RWPE2 (cell line): ENCODE measurements around the gene PIEZO1.
A peak's percentile ranks its signal among the peaks of the same experiment; 100 is the strongest.

Experiments
- ATAC-seq: fragments of 200-7000 bp; cut with Tn5 transposase; 3 replicates; pipeline ENCODE4 v1.9.1; 2021; ENCODE audit warnings: low read depth
- DNase-seq: peaks from one replicate; pipeline ENCODE4 v3.0.0-alpha.2; 2020; ENCODE audit warnings: low spot score
- H3K27ac ChIP-seq: fragments of 450-650 bp; 2 replicates; pipeline ENCODE4 v1.5.1; 2017; ENCODE audit warnings: mild to moderate bottlenecking; ENCODE audit not compliant: poor library complexity, severe bottlenecking
- H3K27me3 ChIP-seq: fragments of 250-450 bp; sonication (Bioruptor Pico); 2 replicates; pipeline ENCODE4 v1.5.1; 2021; ENCODE audit warnings: mild to moderate bottlenecking, moderate library complexity; ENCODE audit not compliant: insufficient read depth, poor library complexity, severe bottlenecking
- H3K36me3 ChIP-seq: fragments of 250-450 bp; sonication (Bioruptor Pico); 2 replicates; pipeline ENCODE4 v1.5.1; 2020; ENCODE audit warnings: low read depth, mild to moderate bottlenecking, moderate library complexity
- H3K4me1 ChIP-seq: fragments of 250-450 bp; sonication (Bioruptor Pico); 2 replicates; pipeline ENCODE4 v1.5.1; 2021; ENCODE audit warnings: mild to moderate bottlenecking, moderate library complexity; ENCODE audit not compliant: insufficient read depth, poor library complexity, severe bottlenecking
- H3K4me3 ChIP-seq: fragments of 250-450 bp; sonication (Bioruptor Pico); 2 replicates; pipeline ENCODE4 v1.5.1; 2021; ENCODE audit warnings: mild to moderate bottlenecking, moderate library complexity; ENCODE audit not compliant: severe bottlenecking
- H3K9me3 ChIP-seq: fragments of 250-450 bp; sonication (Bioruptor Pico); 2 replicates; pipeline ENCODE4 v1.5.1; 2021; ENCODE audit warnings: mild to moderate bottlenecking, moderate library complexity; ENCODE audit not compliant: severe bottlenecking
- TF ChIP-seq, protein P1 (sequence below): fragments of 450-650 bp; IDR thresholded peaks from one replicate; pipeline ENCODE4 v1.5.1; 2017; ENCODE audit warnings: mild to moderate bottlenecking, moderate library complexity; ENCODE audit not compliant: poor library complexity, severe bottlenecking

The PIEZO1 gene

GRCh38 chr16:88830258-88830657 is 45.2 kb upstream of the PIEZO1 start:
- Histone ChIP-seq H3K36me3 (no peaks in the 10 kb centered on the region; the same call in 1 of the 2 replicates), H3K4me3 (no peak overlapping the region), H3K27me3 (no peaks in the 10 kb centered on the region), H3K27ac (no peak overlapping the region), H3K4me1 (peaks cover 6% of the 10 kb centered on the region), H3K9me3 (no peaks in the 10 kb centered on the region)
- TF ChIP-seq, protein P1, sequence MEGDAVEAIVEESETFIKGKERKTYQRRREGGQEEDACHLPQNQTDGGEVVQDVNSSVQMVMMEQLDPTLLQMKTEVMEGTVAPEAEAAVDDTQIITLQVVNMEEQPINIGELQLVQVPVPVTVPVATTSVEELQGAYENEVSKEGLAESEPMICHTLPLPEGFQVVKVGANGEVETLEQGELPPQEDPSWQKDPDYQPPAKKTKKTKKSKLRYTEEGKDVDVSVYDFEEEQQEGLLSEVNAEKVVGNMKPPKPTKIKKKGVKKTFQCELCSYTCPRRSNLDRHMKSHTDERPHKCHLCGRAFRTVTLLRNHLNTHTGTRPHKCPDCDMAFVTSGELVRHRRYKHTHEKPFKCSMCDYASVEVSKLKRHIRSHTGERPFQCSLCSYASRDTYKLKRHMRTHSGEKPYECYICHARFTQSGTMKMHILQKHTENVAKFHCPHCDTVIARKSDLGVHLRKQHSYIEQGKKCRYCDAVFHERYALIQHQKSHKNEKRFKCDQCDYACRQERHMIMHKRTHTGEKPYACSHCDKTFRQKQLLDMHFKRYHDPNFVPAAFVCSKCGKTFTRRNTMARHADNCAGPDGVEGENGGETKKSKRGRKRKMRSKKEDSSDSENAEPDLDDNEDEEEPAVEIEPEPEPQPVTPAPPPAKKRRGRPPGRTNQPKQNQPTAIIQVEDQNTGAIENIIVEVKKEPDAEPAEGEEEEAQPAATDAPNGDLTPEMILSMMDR, result no peak
- no peak for ATAC-seq
- DNase-seq, result no peak

DNA sequence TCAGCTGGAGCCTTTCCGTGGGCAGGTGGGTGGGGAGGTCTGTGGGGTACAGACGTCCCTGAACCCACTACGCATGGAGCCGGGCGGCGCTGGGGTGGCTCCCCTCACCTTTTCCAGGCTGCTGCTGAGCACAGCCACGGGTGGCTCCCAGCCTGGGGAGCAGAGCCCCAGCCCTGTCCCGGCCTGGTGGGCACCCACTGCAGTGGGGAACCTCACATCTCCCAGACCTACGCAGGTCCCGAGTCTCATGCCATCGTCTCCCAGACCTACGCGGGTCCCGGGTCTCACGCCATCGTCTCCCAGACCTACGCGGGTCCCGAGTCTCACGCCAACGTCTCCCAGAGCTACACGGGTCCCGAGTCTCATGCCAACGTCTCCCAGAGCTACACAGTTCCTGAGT is 43.7 kb upstream of the PIEZO1 start:
- no peaks in the 10 kb centered on the region for H3K27me3 ChIP-seq
- H3K9me3 ChIP-seq, result no peaks in the 10 kb centered on the region
- ATAC-seq (no peak), DNase-seq (no peak)
- no peaks in the 10 kb centered on the region for H3K36me3 ChIP-seq
- TF ChIP-seq, protein P1, result no peak
- no peak overlapping the region for H3K4me3 ChIP-seq
- H3K4me1 ChIP-seq, result peaks cover 6% of the 10 kb centered on the region
- H3K27ac ChIP-seq, result no peak overlapping the region

DNA sequence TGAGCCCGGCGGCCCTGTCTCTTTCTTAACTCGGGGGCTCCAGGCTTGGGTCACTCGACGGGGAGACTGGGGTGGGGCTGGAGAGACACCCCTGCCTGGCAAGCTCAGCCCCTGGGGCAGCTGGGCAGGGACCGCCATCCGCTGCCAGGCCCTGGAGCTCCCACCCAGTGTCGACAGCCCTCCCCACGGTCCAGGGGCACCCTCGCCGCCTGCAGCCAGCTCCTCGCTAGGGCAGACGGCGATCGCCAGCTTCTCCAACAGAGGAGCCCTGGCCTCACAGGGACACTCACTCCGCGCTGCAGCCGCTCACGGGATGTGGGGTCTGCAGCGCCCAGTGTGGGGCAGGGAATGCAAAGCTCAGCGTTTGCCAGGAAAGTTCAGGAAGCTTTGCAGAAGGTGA is 42.7 kb upstream of the PIEZO1 start:
- DNase-seq (no peak), ATAC-seq (no peak)
- Histone ChIP-seq H3K4me3 (no peak overlapping the region), H3K36me3 (no peaks in the 10 kb centered on the region), H3K27ac (no peak overlapping the region), H3K9me3 (no peaks in the 10 kb centered on the region), H3K27me3 (no peaks in the 10 kb centered on the region), H3K4me1 (peaks cover 6% of the 10 kb centered on the region)
- TF ChIP-seq, protein P1, result no peak

DNA sequence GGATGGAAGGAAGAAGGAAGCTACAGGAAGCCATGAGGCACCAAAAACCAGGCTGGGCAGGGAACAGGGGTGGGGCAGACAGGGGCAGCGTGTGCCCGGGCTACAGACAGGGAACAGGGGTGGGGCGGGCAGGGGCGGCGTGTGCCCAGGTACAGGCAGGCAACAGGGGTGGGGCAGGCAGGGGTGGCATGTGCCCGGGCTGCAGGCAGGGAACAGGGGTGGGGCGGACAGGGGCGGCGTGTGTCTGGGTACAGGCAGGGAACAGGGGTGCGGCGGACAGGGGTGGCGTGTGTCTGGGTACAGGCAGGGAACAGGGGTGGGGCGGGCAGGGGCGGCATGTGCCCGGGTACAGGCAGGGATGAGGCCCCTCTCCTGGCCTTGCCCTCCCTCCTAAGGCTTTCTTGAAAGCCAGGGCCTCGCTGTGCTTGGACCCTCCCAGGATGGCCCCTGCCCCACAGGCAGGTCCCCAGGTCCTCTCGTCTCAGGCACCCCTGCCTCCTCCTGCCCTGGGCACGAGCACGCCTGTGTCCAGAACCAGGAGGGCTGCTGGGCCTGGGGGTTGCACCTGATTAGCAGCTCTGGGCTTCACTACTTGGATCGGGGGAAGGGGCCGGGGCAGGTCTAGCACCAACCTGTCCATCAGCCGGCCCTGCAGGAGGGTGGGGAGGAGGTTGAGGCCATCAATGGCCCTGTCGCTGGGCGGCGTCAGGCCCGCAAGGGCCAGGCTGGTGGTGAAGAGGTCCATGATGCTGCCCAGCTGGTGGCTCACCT is 41.2 kb upstream of the PIEZO1 start:
- no peaks in the 10 kb centered on the region for H3K9me3 ChIP-seq
- ATAC-seq (peak; percentile 7; the same call in 1 of the 3 replicates), DNase-seq (no peak)
- H3K36me3 ChIP-seq, result no peaks in the 10 kb centered on the region
- TF ChIP-seq, protein P1, result no peak
- H3K4me3 ChIP-seq, result no peak overlapping the region
- no peaks in the 10 kb centered on the region for H3K4me1 ChIP-seq
- no peaks in the 10 kb centered on the region for H3K27me3 ChIP-seq
- H3K27ac ChIP-seq, result no peak overlapping the region

DNA sequence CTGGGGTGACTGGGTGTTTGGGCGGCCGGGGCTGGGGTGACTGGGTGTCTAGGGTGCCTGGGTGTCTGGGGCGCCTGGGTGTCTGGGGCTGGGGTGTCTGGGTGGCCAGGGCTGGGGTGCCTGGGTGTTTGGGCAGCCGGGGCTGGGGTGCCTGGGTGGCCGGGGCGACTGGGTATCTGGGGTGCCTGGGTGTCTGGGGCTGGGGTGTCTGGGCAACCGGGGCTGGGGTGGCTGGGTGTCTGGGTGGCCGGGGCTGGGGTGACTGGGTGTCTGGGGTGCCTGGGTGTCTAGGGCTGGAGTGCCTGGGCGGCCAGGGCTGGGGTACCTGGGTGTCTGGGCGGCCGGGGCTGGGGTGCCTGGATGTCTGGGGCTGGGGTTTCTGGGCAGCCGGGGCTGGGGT is 40.1 kb upstream of the PIEZO1 start:
- TF ChIP-seq, protein P1, result no peak
- Histone ChIP-seq H3K27ac (no peak overlapping the region), H3K36me3 (no peaks in the 10 kb centered on the region), H3K9me3 (no peaks in the 10 kb centered on the region), H3K27me3 (no peaks in the 10 kb centered on the region), H3K4me1 (no peaks in the 10 kb centered on the region), H3K4me3 (no peak overlapping the region)
- DNase-seq (no peak), ATAC-seq (no peak)
